Skin of body (tissue), 2 donors: ENCODE results near the gene ZNF175. TPM values are rescaled to one million over a fixed set of nuclear protein-coding genes. Genes with fewer than 3 reads are reported as not detected.
"Not testable (repeated sequence)": the region's sequence is repeated elsewhere in the genome, so short reads cannot be mapped to it uniquely, and the experiment has no call there.

Experiments
- DNase-seq: peaks from one replicate; lab custom pipeline; 2025; lab: John Stamatoyannopoulos, UW
- total RNA-seq: library from RNA; depleted of rRNA; stranded (reverse); fragments of >200 nt; gene quantifications from one replicate; pipeline ENCODE4 v1.2.3, GENCODE V29; 2014

ZNF175 gene
- total RNA-seq, 1 donor from 2014 or later, result 4.8 TPM

- DNase-seq, result no peak
Measured at GRCh38 chr19:51627491-51628138, 56.5 kb downstream of the ZNF175 start.

- DNase-seq, result no peak
Measured at GRCh38 chr19:51628153-51628939, 57.3 kb downstream of the ZNF175 start.

- DNase-seq, result not testable (repeated sequence)
Measured at GRCh38 chr19:51630315-51630714, 59.2 kb downstream of the ZNF175 start, which contains the start of gene SIGLEC5. TSS of gene SIGLEC5 (minus strand) at chr19:51630401. CDS start at chr19:51630335, 66 bp downstream.

GRCh38 chr19:51632126-51632525 lies 61.0 kb downstream of the ZNF175 start:
- no peak for DNase-seq

GRCh38 chr19:51637362-51637978 lies 66.4 kb downstream of the ZNF175 start:
- DNase-seq, result no peak

GRCh38 chr19:51639916-51640315 lies 68.8 kb downstream of the ZNF175 start:
- DNase-seq, result no peak

GRCh38 chr19:51640386-51640785 lies 69.3 kb downstream of the ZNF175 start:
- no peak for DNase-seq

- DNase-seq, result no peak
Measured at GRCh38 chr19:51641648-51642047, 70.6 kb downstream of the ZNF175 start.

Other genes starting within 250 kb of the ZNF175 start
- gene VSIG10L, start 229.1 kb upstream of the ZNF175 start, total RNA-seq, result 2.3 TPM
- 40.7 TPM for gene ETFB, start 204.9 kb upstream of the ZNF175 start, total RNA-seq
- not detected for gene CLDND2, start 202.3 kb upstream of the ZNF175 start, total RNA-seq
- 7.5 TPM for gene NKG7, start 198.6 kb upstream of the ZNF175 start, total RNA-seq
- gene LIM2, start 183.3 kb upstream of the ZNF175 start, total RNA-seq, result not detected
- gene C19orf84, start 180.7 kb upstream of the ZNF175 start, total RNA-seq, result not detected
- gene SIGLEC10, start 153.6 kb upstream of the ZNF175 start, total RNA-seq, result 1.7 TPM
- 0.59 TPM for gene SIGLEC8, start 112.8 kb upstream of the ZNF175 start, total RNA-seq
- gene CEACAM18, start 92.7 kb upstream of the ZNF175 start, total RNA-seq, result not detected
- gene SIGLEC12, start 69.5 kb upstream of the ZNF175 start, total RNA-seq, result not detected
- 1.6 TPM for gene SIGLEC6, start 39.6 kb upstream of the ZNF175 start, total RNA-seq
- 1.4 TPM for gene SIGLEC5, start 59.1 kb downstream of the ZNF175 start, total RNA-seq
- gene SIGLEC14, start 75.5 kb downstream of the ZNF175 start, total RNA-seq, result 1.6 TPM
- 5.3 TPM for gene SPACA6, start 122.0 kb downstream of the ZNF175 start, total RNA-seq
- 2.0 TPM for gene HAS1, start 152.7 kb downstream of the ZNF175 start, total RNA-seq
- gene FPR1, start 180.6 kb downstream of the ZNF175 start, total RNA-seq, result 9.5 TPM
- 4.0 TPM for gene FPR2, start 189.9 kb downstream of the ZNF175 start, total RNA-seq
- gene FPR3, start 223.9 kb downstream of the ZNF175 start, total RNA-seq, result 2.2 TPM